ENCODE results near the gene GRPEL1. TPM values are rescaled to one million over a fixed set of nuclear protein-coding genes. Genes with fewer than 3 reads are reported as not detected.

GRPEL1 gene
- total RNA-seq, 2 donors from 2014 or later = 35.6 to 46.1 TPM

DNA sequence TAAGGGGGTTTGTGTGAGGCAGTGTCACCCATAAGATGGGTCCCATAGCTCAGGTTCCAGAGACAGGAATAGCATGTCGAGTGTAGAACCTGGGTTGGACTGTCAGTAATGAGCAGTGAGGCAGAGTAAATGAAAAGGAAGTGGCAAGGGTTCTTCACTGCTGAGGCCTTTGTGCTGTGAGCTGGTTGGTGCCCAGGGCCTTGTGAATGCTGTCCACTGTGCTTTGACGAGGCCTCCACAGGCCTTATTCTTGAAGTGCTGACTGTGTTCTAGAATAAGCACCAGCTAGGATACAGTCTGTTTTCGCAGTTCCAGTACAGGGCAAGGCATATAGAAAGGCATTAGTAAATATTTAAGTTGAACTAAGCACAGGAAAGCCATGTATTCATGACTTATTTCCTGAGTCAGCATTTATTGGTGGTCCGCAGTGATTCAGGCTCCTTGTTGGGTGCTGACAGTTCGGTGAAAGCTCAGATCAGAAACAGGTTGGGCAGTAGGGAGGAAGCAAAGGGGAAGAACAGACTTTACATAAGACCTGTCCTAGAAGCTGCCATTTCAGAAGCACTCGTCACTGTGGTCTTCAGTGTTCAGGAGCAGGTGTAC, 50.3 kb downstream of the GRPEL1 start:
- ATAC-seq (no peak), DNase-seq (no peak)
- intact Hi-C loops (cut with DNase I) = no loop called here

DNA sequence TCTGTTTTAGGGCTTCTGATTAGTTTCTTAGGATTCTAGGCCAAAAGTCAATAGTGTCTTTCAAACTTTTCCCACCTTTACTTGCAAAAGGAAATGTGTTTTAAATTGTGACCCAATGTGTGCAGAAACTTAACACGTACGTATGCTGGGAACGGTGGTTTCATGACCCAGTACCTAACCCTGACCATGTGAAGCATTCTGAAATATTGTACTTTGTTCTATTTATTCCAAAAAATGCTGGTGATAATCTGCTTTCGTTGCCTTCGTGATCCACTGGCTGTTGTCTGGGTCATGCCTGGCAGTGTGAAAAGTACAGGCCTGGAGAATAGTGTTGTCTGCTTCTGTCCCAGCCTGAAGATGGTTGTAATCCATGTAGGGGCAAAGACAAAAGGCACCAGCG, 51.4 kb downstream of the GRPEL1 start:
- DNase-seq (no peak), ATAC-seq (no peak)
- intact Hi-C loops (cut with DNase I) = no loop called here

DNA sequence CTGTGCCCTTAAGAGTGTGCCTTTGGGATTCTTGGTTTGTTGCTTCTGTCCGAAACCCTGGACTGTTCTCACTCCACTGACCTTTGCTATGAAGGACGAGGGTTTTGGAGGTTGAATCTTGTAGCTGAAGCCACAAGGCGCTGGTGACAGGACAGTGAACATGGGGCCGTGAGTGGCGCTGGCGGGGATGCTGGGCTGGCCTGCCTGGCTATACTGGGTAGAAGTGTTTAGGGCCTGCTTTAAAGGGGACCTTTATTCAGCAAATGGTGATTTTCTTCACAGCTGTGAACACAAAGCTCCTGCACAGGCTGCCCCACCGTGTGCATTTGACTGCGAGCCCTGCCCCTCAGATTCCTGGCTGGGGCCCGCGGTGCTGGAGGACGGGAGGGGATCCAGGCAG, 51.8 kb downstream of the GRPEL1 start:
- ATAC-seq = no peak
- no peak for DNase-seq
- intact Hi-C loops (cut with DNase I) = no loop called here

DNA sequence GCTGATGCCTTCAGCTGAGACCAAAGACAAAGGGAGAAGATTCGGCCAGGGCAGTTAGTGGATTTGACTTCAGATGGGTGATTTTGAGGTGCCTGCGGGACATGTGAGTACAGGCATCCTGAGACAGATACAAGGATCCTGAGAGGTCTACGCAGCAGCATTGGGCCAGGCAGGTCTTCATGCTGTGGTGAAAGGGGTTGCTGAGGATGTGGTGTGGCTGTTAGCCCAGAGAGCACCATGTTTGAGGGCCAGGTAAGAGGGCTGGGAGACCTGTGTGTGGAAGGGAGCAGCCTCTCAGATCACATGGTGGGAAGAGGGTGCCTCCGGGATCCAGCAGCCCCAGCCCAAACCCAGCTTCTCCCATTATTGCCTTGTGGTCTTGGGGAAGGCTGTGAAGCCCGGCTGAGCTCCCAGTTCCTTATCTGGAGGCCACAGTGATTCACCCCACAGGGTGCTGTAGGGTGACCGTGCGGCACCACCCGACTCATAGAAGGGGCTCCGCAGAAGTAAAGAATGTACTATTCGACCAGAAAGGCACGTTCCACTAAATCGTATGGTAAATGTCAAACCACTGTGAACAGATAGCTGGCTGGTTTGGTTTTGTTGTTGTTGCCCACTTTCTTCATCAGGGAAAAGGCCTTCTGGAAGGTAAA, 52.4 kb downstream of the GRPEL1 start:
- DNase-seq (no peak), ATAC-seq (no peak)
- intact Hi-C loops (cut with DNase I) = no loop called here

DNA sequence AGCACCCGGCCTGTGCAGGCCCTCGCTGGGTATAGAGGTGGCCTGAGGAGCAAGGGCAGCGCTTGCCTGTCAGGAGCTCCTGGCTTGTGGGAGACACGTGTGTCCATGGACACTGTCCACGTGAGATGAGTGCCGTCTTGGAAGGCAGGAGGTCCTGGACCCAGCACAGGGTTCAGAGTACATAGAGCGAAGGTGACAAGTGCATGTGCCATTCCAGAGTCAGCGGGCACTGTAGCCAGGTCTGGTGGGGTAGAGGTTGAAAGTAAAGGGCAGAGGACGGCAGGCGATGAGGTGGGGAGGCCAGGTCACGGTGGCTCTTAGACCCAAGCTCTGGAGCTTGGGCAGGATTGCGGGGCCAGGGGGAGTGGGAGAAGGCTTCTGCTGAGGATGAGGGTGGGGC, 53.0 kb downstream of the GRPEL1 start:
- no peak for DNase-seq
- no peak for ATAC-seq
- intact Hi-C loops (cut with DNase I) = no loop called here

DNA sequence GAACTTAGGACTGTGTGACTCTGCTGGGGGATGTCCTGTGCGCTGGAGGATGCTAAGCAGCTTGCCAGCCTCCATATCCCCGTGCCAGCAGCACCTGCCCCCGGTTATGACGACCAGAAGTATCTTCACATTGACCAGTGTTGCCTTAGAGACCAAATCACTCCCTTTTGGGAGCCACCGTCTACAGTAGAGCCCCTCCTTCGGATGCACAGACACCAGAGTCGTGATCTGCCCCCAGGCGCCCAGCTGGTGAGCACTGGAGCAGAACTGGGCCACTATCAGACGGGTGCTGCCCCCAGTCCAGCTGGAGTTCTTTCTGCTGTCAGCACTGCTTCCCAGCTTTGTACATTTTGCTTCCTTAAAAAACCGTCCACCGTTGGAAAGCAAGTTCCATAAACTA, 54.7 kb downstream of the GRPEL1 start:
- no peak for DNase-seq
- intact Hi-C loops (cut with DNase I) = no loop called here
- ATAC-seq = no peak

DNA sequence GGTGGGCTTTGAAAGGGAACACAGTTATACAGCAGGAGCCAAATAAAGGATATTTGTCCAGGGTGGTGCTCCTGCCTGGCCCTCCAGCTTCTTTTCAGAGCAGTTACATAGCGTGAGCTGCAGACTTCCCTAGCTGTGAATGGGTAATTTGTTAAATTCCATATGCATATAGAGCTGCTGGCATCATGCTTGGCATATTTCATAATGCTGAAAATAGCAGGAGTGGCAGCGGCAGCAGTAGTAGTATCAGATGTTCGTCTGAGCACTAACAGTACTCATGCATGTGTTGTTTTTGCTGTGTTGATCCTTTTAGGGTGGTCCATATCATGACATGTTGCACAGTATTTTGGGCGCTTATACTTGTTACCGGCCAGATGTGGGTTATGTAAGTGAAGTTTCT, 58.3 kb downstream of the GRPEL1 start:
- intact Hi-C loops (cut with DNase I) = no loop called here
- no peak for DNase-seq
- ATAC-seq = no peak

Other genes with a start within 250 kb of the GRPEL1 start
- 10 to 100 TPM; 34.7 to 35.9 TPM for gene TBC1D14, start 158.2 kb downstream of the GRPEL1 start, total RNA-seq
- 10 to 100 TPM; 23.2 to 30.7 TPM for gene TADA2B, start 24.7 kb downstream of the GRPEL1 start, total RNA-seq
- 1 to 10 TPM; 2.4 to 2.6 TPM for gene SORCS2, start 124.5 kb upstream of the GRPEL1 start, total RNA-seq

Data from left cardiac atrium (tissue), 4 donors.